NCI-H1694 (cell line): Measurements from ENCODE around the gene MEIOB.

Experiments used
- DNase-seq: peaks from one replicate; lab custom pipeline; 2025; lab: John Stamatoyannopoulos, UW

The MEIOB gene

DNA sequence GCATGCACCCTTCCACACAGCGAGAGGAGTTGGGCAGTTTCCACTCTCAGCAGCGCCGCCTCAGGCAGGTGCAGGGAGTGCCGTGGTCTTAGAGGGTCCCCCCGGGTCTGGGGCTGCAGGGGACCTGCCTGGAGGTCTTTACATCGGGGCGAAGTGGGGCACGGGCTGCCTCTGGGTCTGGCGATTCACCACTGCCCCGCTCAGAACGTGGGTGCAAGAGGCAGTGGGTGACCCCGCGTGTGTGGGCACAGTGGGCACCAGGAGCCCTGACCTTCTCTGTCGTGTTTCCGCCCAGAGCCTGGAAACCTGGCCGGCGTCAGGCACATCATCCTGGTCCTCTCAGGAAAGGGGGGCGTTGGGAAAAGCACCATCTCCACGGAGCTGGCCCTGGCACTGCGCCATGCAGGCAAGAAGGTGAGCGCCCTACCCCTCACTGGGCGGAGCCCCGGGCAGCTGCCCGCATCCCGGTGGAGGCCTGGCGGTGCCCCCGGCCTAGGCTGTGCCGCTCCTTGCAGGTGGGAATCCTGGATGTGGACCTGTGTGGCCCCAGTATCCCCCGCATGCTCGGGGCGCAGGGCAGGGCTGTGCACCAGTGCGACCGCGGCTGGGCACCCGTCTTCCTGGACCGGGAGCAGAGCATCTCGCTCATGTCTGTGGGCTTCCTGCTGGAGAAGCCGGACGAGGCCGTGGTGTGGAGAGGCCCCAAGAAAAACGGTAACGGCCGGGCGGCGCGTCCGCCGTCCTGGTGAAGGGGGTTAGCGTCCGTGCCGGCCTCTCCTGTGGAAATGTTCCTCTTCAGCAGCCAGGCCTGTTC, 85.5 kb downstream of the MEIOB start:
- DNase-seq, result no peak

DNA sequence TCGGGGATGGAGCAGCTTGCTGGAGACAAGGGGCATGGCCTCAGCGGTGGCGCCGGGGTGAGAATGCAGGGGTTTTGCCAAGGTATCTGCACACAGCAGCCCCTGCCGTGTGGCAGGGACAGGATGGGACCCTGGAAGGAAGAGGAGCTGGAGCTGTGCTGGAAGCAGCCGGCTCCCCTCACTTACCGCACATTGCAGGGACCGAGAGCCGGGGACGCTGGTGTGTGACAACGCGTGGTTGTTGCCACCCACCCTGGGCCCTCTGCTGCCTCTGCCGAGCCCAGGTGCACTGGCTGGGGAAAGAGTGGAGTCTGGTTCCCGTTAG, 86.2 kb downstream of the MEIOB start:
- no peak for DNase-seq

DNA sequence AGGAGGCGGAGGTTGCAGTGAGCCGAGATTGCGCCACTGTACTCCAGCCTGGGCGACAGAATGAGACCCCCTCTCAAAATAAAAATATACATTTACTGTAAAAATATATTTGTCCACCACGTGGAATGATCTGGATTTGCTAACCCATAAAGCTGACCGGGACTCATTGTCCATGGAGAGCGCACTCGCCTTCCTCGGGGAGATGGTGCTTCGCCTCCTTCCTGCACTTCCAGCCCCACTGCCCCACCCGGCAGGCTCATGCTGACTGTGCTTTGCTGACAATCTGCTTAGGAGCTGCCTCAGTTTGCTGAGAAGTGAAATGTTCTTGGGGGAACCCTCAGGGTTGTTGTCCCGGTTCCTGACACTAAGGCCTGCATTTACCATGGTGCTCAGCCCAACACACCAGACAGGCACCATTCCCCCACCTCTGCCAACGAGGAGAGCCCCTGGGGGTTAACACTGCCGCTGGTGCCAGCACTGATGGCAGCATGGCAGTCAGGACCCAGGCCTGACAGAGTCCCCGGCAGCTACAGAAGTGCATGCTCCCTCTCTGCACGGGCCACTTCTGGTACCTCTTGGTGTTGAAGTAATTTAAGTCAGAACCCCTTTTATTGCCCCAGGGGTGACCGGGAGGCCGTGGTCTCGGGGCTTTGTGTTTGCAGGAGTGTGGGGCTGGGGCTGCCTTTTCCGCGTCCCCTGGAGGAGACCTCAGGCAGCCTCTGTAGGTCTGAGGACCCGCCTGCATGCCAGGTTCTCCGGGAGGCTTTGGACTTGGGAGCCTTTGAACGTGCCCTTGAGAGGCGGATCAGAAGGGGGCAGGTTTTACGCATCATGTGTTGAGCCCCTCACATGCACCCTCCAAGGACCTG, 86.8 kb downstream of the MEIOB start:
- DNase-seq, result no peak
